HepG2 (cell line): ENCODE results near the gene PIK3CB. TPM values are rescaled to one million over a fixed set of nuclear protein-coding genes. Genes with fewer than 3 reads are reported as not detected.

ENCODE experiments used
- AFF4 ChIP-seq: sonication (generic); formaldehyde crosslinking; IDR thresholded peaks from 2 replicates; pipeline ENCODE4 v1.4.0; 2020; ENCODE audit warnings: missing genetic modification reagents
- ELF3 ChIP-seq: IDR thresholded peaks from 2 replicates; pipeline ENCODE4 v1.6.1; 2016; ENCODE audit warnings: missing genetic modification reagents, missing compliant biosample characterization
- EP300 ChIP-seq, 3 experiments: sonication (generic) in 1 of 3; formaldehyde crosslinking in 1 of 3; IDR thresholded peaks; 2 replicates each; pipeline versions ENCODE4 v1.5.1 to v1.6.1; 2011 to 2020; ENCODE audit warnings: low read depth in 2 of 3, low read length in 2 of 3, borderline replicate concordance in 1 of 3, improper control_type of control experiment in 1 of 3, mild to moderate bottlenecking in 1 of 3, missing genetic modification reagents in 1 of 3, moderate library complexity in 1 of 3
- ETV5 ChIP-seq: IDR thresholded peaks from 2 replicates; pipeline ENCODE4 v1.6.1; 2018; ENCODE audit warnings: missing biosample characterization, missing genetic modification reagents, inconsistent platforms, borderline replicate concordance
- FOXC1 ChIP-seq: sonication (generic); formaldehyde crosslinking; IDR thresholded peaks from 2 replicates; pipeline ENCODE4 v1.8.0; 2022; ENCODE audit warnings: mild to moderate bottlenecking, missing genetic modification reagents, borderline replicate concordance
- HMG20B ChIP-seq: conservative IDR thresholded peaks from 2 replicates; pipeline ENCODE4 v1.6.1; 2016; ENCODE audit warnings: missing genetic modification reagents, missing compliant biosample characterization
- ISX ChIP-seq: sonication (generic); formaldehyde crosslinking; conservative IDR thresholded peaks from 2 replicates; pipeline ENCODE4 v1.5.0; 2020; ENCODE audit warnings: missing genetic modification reagents
- MTA3 ChIP-seq: sonication (generic); formaldehyde crosslinking; IDR thresholded peaks from 2 replicates; pipeline ENCODE4 v1.4.0; 2020; ENCODE audit warnings: missing genetic modification reagents
- TEAD3 ChIP-seq: optimal IDR thresholded peaks from 2 replicates; pipeline ENCODE3; 2016; ENCODE audit warnings: borderline replicate concordance
- ZHX2 ChIP-seq, 2 experiments: sonication (generic) in 1 of 2; formaldehyde crosslinking in 1 of 2; IDR thresholded peaks; 2 replicates each; pipeline versions ENCODE4 v1.6.1 to v1.9.0; 2014 to 2022; ENCODE audit warnings: antibody characterized with exemption in 1 of 2, borderline replicate concordance in 1 of 2, inconsistent platforms in 1 of 2, low read depth in 1 of 2, missing genetic modification reagents in 1 of 2
- ZKSCAN8 ChIP-seq: IDR thresholded peaks from 2 replicates; pipeline ENCODE4 v1.6.1; 2016; ENCODE audit warnings: borderline replicate concordance, missing genetic modification reagents, missing compliant biosample characterization
- ZNF275 ChIP-seq: sonication (generic); formaldehyde crosslinking; IDR thresholded peaks from 2 replicates; pipeline ENCODE4 v1.8.0; 2022; ENCODE audit warnings: missing genetic modification reagents, mild to moderate bottlenecking, inconsistent platforms, borderline replicate concordance
- ZNF503 ChIP-seq: sonication (generic); formaldehyde crosslinking; IDR thresholded peaks from 2 replicates; pipeline ENCODE4 v1.4.0; 2020; ENCODE audit warnings: missing genetic modification reagents
- ZNF768 ChIP-seq: sonication (generic); formaldehyde crosslinking; IDR thresholded peaks from 2 replicates; pipeline ENCODE4 v1.4.0; 2020; ENCODE audit warnings: missing genetic modification reagents
- polyA plus RNA-seq, 8 experiments: library from polyadenylated mRNA; depleted of rRNA in 3 of 8; stranded (reverse) in 7 of 8; unstranded in 1 of 8; fragments of >200 nt; fragmentation: Illumina TruSeq in 4 of 8; extraction: Trizol in 4 of 8; gene quantifications; 2 replicates each; pipeline versions ENCODE4 v1.2.1 to v1.2.3, GENCODE V29; 2011 to 2016; ENCODE audit warnings: low read depth in 4 of 8, missing spikeins in 1 of 8, mixed read lengths in 1 of 8; ENCODE audit not compliant: insufficient read depth in 1 of 8
- total RNA-seq, 5 experiments: library from RNA; depleted of rRNA; stranded (reverse); fragments of >200 nt; fragmentation: Illumina TruSeq; extraction: Trizol; gene quantifications; 2 replicates each; pipeline ENCODE4 v1.2.3, GENCODE V29; 2016; ENCODE audit warnings: low read depth in 1 of 5

Gene PIK3CB
- total and polyA plus RNA-seq, 2 of the 13 experiments (the other 11 are each of a cell fraction or from before 2014, with no cell fraction given): 6.6 to 18.7 TPM

- TF ChIP-seq ZNF503 (CRISPR knock-in tag): no peak
- peak; percentile 40; the same call in 1 of the 2 replicates for TF ChIP-seq ETV5 (CRISPR knock-in tag)
- no peak for TF ChIP-seq HMG20B (CRISPR knock-in tag)
- TF ChIP-seq AFF4 (CRISPR knock-in tag): no peak
- no peak for TF ChIP-seq MTA3
- no peak for TF ChIP-seq ELF3 (CRISPR knock-in tag)
- TF ChIP-seq FOXC1 (CRISPR knock-in tag): no peak
- TF ChIP-seq TEAD3 (CRISPR knock-in tag): peak; percentile 80
- no peak for TF ChIP-seq ZKSCAN8 (CRISPR knock-in tag)
- TF ChIP-seq EP300 (IDR thresholded peaks at IDR 0.05; ENCODE audit: low read depth in 2 of 2, low read length in 2 of 2): peak in 1 of 2 experiments; percentile 24; a peak in 1 of 4 replicates
- no peak for TF ChIP-seq EP300 (CRISPR knock-in tag; IDR thresholded peaks at IDR 0.05; ENCODE audit: borderline replicate concordance)
- TF ChIP-seq ZHX2 (IDR thresholded peaks at IDR 0.05; ENCODE audit: low read depth): no peak
- no peak for TF ChIP-seq ZHX2 (CRISPR knock-in tag; IDR thresholded peaks at IDR 0.05; ENCODE audit: borderline replicate concordance)
- TF ChIP-seq ISX (CRISPR knock-in tag): no peak
- no peak for TF ChIP-seq ZNF768 (CRISPR knock-in tag)
- TF ChIP-seq ZNF275 (CRISPR knock-in tag): no peak
Observed at GRCh38 chr3:138688871-138689299, 145.8 kb downstream of the PIK3CB start (continued).
